ENCODE measurements around the gene CSNK2B. TPM values are rescaled to one million over a fixed set of nuclear protein-coding genes. Genes with fewer than 3 reads are reported as not detected.

The CSNK2B gene
- total RNA-seq: 302 and 333 TPM in 2 replicates

GRCh38 chr6:31665501-31666336 lies at the start of gene CSNK2B:
CSNK2B (plus strand) TSS chr6:31666080; CDS start chr6:31666832, 752 bp downstream.

GRCh38 chr6:31620586-31621319 lies 45.1 kb upstream of the CSNK2B start, which contains the start of gene PRRC2A:
PRRC2A (plus strand) TSS chr6:31620715; CDS start chr6:31622790, 2,075 bp downstream.

GRCh38 chr6:31655349-31656237 lies 10.3 kb upstream of the CSNK2B start, which contains the start of gene APOM:
APOM (plus strand) TSS chr6:31655894; CDS start chr6:31655967, 73 bp downstream.

GRCh38 chr6:31660381-31661261 lies 5.3 kb upstream of the CSNK2B start, which contains the start of gene C6orf47:
C6orf47 (minus strand) TSS chr6:31660778; CDS start chr6:31659947, 831 bp downstream.

GRCh38 chr6:31664790-31665500 lies 935 bp upstream of the CSNK2B start, which contains the start of gene GPANK1:
GPANK1 (minus strand) TSS chr6:31664997; CDS start chr6:31664478, 519 bp downstream.

GRCh38 chr6:31669676-31670075 lies 3.8 kb downstream of the CSNK2B start, which contains the start of gene LY6G5B:
LY6G5B (plus strand) TSS chr6:31669976; CDS start chr6:31670951, 975 bp downstream.

GRCh38 chr6:31680226-31681134 lies 14.6 kb downstream of the CSNK2B start, which contains the start of gene LY6G5C:
LY6G5C (minus strand) TSS chr6:31681067; CDS start chr6:31680373, 694 bp downstream.

GRCh38 chr6:31702819-31703716 lies 37.2 kb downstream of the CSNK2B start, which contains the start of gene ABHD16A:
ABHD16A (minus strand) TSS chr6:31703324; CDS start chr6:31703281, 43 bp downstream.

GRCh38 chr6:31706599-31706998 lies 40.7 kb downstream of the CSNK2B start, which contains the start of gene LY6G6F:
LY6G6F (plus strand) TSS chr6:31706866; CDS start chr6:31706907, 41 bp downstream.

GRCh38 chr6:31715022-31715958 lies 49.4 kb downstream of the CSNK2B start, which contains the start of gene LY6G6D:
LY6G6D (plus strand) TSS chr6:31715348; CDS start chr6:31715356, 8 bp downstream.

Other genes starting within 250 kb of the CSNK2B start
- 7.5 and 28.2 TPM in 2 replicates for gene MICB, start 167.9 kb upstream of the CSNK2B start, total RNA-seq
- not detected in 2 replicates for gene MCCD1, start 137.1 kb upstream of the CSNK2B start, total RNA-seq
- 416 and 449 TPM in 2 replicates for gene DDX39B, start 124.1 kb upstream of the CSNK2B start, total RNA-seq
- gene ATP6V1G2, start 119.5 kb upstream of the CSNK2B start, total RNA-seq: 0.63 and 0.98 TPM in 2 replicates
- 15.2 and 45.0 TPM in 2 replicates for gene NFKBIL1, start 118.5 kb upstream of the CSNK2B start, total RNA-seq
- not detected in 2 replicates for gene LTA, start 93.8 kb upstream of the CSNK2B start, total RNA-seq
- 1.3 and 5.7 TPM in 2 replicates for gene TNF, start 90.5 kb upstream of the CSNK2B start, total RNA-seq
- gene LTB, start 83.7 kb upstream of the CSNK2B start, total RNA-seq: 1.3 and 2.0 TPM in 2 replicates
- not detected in 2 replicates for gene LST1, start 79.8 kb upstream of the CSNK2B start, total RNA-seq
- not detected in 2 replicates for gene NCR3, start 73.1 kb upstream of the CSNK2B start, total RNA-seq
- not detected in 2 replicates for gene AIF1, start 50.8 kb upstream of the CSNK2B start, total RNA-seq
- 145 and 181 TPM in 2 replicates for gene PRRC2A, start 45.4 kb upstream of the CSNK2B start, total RNA-seq
- 343 and 397 TPM in 2 replicates for gene BAG6, start 13.4 kb upstream of the CSNK2B start, total RNA-seq
- gene APOM, start 10.2 kb upstream of the CSNK2B start, total RNA-seq: 2.8 and 5.2 TPM in 2 replicates
- gene C6orf47, start 5.3 kb upstream of the CSNK2B start, total RNA-seq: 13.0 and 16.7 TPM in 2 replicates
- gene GPANK1, start 1.1 kb upstream of the CSNK2B start, total RNA-seq: 10.1 and 12.8 TPM in 2 replicates
- 1.3 and 2.3 TPM in 2 replicates for gene LY6G5B, start 3.9 kb downstream of the CSNK2B start, total RNA-seq
- 0.65 TPM in 1 of 2 replicates, not detected in the other for gene LY6G5C, start 15.0 kb downstream of the CSNK2B start, total RNA-seq
- gene ABHD16A, start 37.2 kb downstream of the CSNK2B start, total RNA-seq: 31.6 and 46.3 TPM in 2 replicates
- gene LY6G6F, start 40.8 kb downstream of the CSNK2B start, total RNA-seq: not detected in 2 replicates
- gene LY6G6D, start 49.3 kb downstream of the CSNK2B start, total RNA-seq: not detected in 2 replicates
- not detected in 2 replicates for gene LY6G6C, start 55.7 kb downstream of the CSNK2B start, total RNA-seq
- not detected in 2 replicates for gene MPIG6B, start 57.3 kb downstream of the CSNK2B start, total RNA-seq
- gene DDAH2, start 63.2 kb downstream of the CSNK2B start, total RNA-seq: 38.1 and 92.2 TPM in 2 replicates
- gene CLIC1, start 70.5 kb downstream of the CSNK2B start, total RNA-seq: 577 and 1,120 TPM in 2 replicates
- gene MSH5, start 73.9 kb downstream of the CSNK2B start, total RNA-seq: 9.3 and 17.6 TPM in 2 replicates
- 1.0 and 5.7 TPM in 2 replicates for gene SAPCD1, start 96.6 kb downstream of the CSNK2B start, total RNA-seq
- 0.81 and 9.8 TPM in 2 replicates for gene VWA7, start 111.2 kb downstream of the CSNK2B start, total RNA-seq
- 85.2 and 165 TPM in 2 replicates for gene VARS1, start 129.7 kb downstream of the CSNK2B start, total RNA-seq
- gene LSM2, start 140.9 kb downstream of the CSNK2B start, total RNA-seq: 71.0 and 128 TPM in 2 replicates
- gene HSPA1L, start 149.2 kb downstream of the CSNK2B start, total RNA-seq: 0.16 and 0.76 TPM in 2 replicates
- gene HSPA1A, start 149.5 kb downstream of the CSNK2B start, total RNA-seq: 55.9 and 60.6 TPM in 2 replicates
- gene HSPA1B, start 161.7 kb downstream of the CSNK2B start, total RNA-seq: 78.6 and 83.3 TPM in 2 replicates
- gene NEU1, start 196.7 kb downstream of the CSNK2B start, total RNA-seq: 62.1 and 191 TPM in 2 replicates
- 1.9 TPM in 1 of 2 replicates, not detected in the other for gene SLC44A4, start 212.9 kb downstream of the CSNK2B start, total RNA-seq
- 50.0 and 68.5 TPM in 2 replicates for gene EHMT2, start 231.6 kb downstream of the CSNK2B start, total RNA-seq
- gene ZBTB12, start 236.0 kb downstream of the CSNK2B start, total RNA-seq: 2.4 and 6.2 TPM in 2 replicates

Measured in mesangial cell (primary cell).